ENCODE measurements around the gene TNRC18. TPM values are rescaled to one million over a fixed set of nuclear protein-coding genes. Genes with fewer than 3 reads are reported as not detected.

Gene TNRC18
- polyA plus RNA-seq, 1 donor from 2014 or later, result 23.6 TPM

- Histone ChIP-seq H3K27ac (ENCODE audit: low read length) (no peak overlapping the region), H3F3A (ENCODE audit: insufficient read depth, low read length, poor library complexity, severe bottlenecking) (no peaks in the 10 kb centered on the region), H4K20me1 (ENCODE audit: insufficient read depth) (no peaks in the 10 kb centered on the region), H3K4me3 (ENCODE audit: low read length) (no peak overlapping the region), H3K79me2 (replicated peaks; ENCODE audit: insufficient read depth, low read length) (peaks cover 22% of the 10 kb centered on the region), H3K4me2 (ENCODE audit: low read length) (no peak overlapping the region), H3K27me3 (ENCODE audit: insufficient read depth, low read depth, low read length) (no peaks in the 10 kb centered on the region), H3K9me3 (ENCODE audit: low read length) (no peaks in the 10 kb centered on the region), H3K9me2 (ENCODE audit: insufficient read depth, low read length) (no peaks in the 10 kb centered on the region), H3K36me3 (ENCODE audit: insufficient read depth, low read length) (no peaks in the 10 kb centered on the region), H2AFZ (ENCODE audit: low read depth, low read length) (no peak overlapping the region), H3K9ac (ENCODE audit: low read length) (no peak overlapping the region)
- TF ChIP-seq RAD21 (conservative IDR thresholded peaks at IDR 0.05), result no peak
- no peak for TF ChIP-seq EZH2 (IDR thresholded peaks at IDR 0.05; ENCODE audit: borderline replicate concordance, insufficient read depth, low read length, poor library complexity, severe bottlenecking)
- TF ChIP-seq MXI1 (conservative IDR thresholded peaks at IDR 0.05; ENCODE audit: poor library complexity, severe bottlenecking), result no peak
- TF ChIP-seq POLR2AphosphoS5 (IDR thresholded peaks at IDR 0.05), result no peak
- TF ChIP-seq TAF1 (IDR thresholded peaks at IDR 0.05; ENCODE audit: low read depth), result no peak
- no peak for TF ChIP-seq REST (IDR thresholded peaks at IDR 0.05; ENCODE audit: borderline replicate concordance)
- no peak for TF ChIP-seq SMC3 (conservative IDR thresholded peaks at IDR 0.05; ENCODE audit: poor library complexity)
- TF ChIP-seq CTCF (IDR thresholded peaks at IDR 0.05; ENCODE audit: poor library complexity, severe bottlenecking), result no peak
- no peak for TF ChIP-seq EP300 (conservative IDR thresholded peaks at IDR 0.05; ENCODE audit: poor library complexity, severe bottlenecking)
These were observed 91.1 kb downstream of the TNRC18 start for GRCh38 chr7:5332579-5332978.

- H3K9me3 ChIP-seq (ENCODE audit: low read length), result no peaks in the 10 kb centered on the region
- H3K9me2 ChIP-seq (ENCODE audit: insufficient read depth, low read length), result no peaks in the 10 kb centered on the region
- no peaks in the 10 kb centered on the region for H3K27me3 ChIP-seq (ENCODE audit: insufficient read depth, low read depth, low read length)
- H3K79me2 ChIP-seq (replicated peaks; ENCODE audit: insufficient read depth, low read length), result peaks cover 6% of the 10 kb centered on the region
- H3K4me2 ChIP-seq (ENCODE audit: low read length), result no peak overlapping the region
- no peak overlapping the region for H3K9ac ChIP-seq (ENCODE audit: low read length)
- no peaks in the 10 kb centered on the region for H4K20me1 ChIP-seq (ENCODE audit: insufficient read depth)
- no peaks in the 10 kb centered on the region for H3K36me3 ChIP-seq (ENCODE audit: insufficient read depth, low read length)
- no peaks in the 10 kb centered on the region for H3F3A ChIP-seq (ENCODE audit: insufficient read depth, low read length, poor library complexity, severe bottlenecking)
- no peak overlapping the region for H3K27ac ChIP-seq (ENCODE audit: low read length)
- H2AFZ ChIP-seq (ENCODE audit: low read depth, low read length), result no peak overlapping the region
- TF ChIP-seq TAF1 (IDR thresholded peaks at IDR 0.05; ENCODE audit: low read depth), result no peak
- no peak for TF ChIP-seq EZH2 (IDR thresholded peaks at IDR 0.05; ENCODE audit: borderline replicate concordance, insufficient read depth, low read length, poor library complexity, severe bottlenecking)
- no peak overlapping the region for H3K4me3 ChIP-seq (ENCODE audit: low read length)
These were observed 93.3 kb downstream of the TNRC18 start for GRCh38 chr7:5330288-5330687.

GRCh38 chr7:5324961-5325360 is 98.7 kb downstream of the TNRC18 start:
- no peak for TF ChIP-seq MXI1 (conservative IDR thresholded peaks at IDR 0.05; ENCODE audit: poor library complexity, severe bottlenecking)
- TF ChIP-seq EP300 (conservative IDR thresholded peaks at IDR 0.05; ENCODE audit: poor library complexity, severe bottlenecking), result no peak
- TF ChIP-seq CTCF (IDR thresholded peaks at IDR 0.05; ENCODE audit: poor library complexity, severe bottlenecking), result no peak
- no peak for TF ChIP-seq POLR2AphosphoS5 (IDR thresholded peaks at IDR 0.05)
- TF ChIP-seq REST (IDR thresholded peaks at IDR 0.05; ENCODE audit: borderline replicate concordance), result no peak
- TF ChIP-seq EZH2 (IDR thresholded peaks at IDR 0.05; ENCODE audit: borderline replicate concordance, insufficient read depth, low read length, poor library complexity, severe bottlenecking), result no peak
- no peak for TF ChIP-seq SMC3 (conservative IDR thresholded peaks at IDR 0.05; ENCODE audit: poor library complexity)
- no peak for TF ChIP-seq TAF1 (IDR thresholded peaks at IDR 0.05; ENCODE audit: low read depth)
- TF ChIP-seq RAD21 (conservative IDR thresholded peaks at IDR 0.05), result no peak
- H3K27ac ChIP-seq (ENCODE audit: low read length), result no peak overlapping the region
- H3K9me3 ChIP-seq (ENCODE audit: low read length), result no peaks in the 10 kb centered on the region
- no peak overlapping the region for H3K4me2 ChIP-seq (ENCODE audit: low read length)
- H3K36me3 ChIP-seq (ENCODE audit: insufficient read depth, low read length), result no peaks in the 10 kb centered on the region
- no peaks in the 10 kb centered on the region for H3K9me2 ChIP-seq (ENCODE audit: insufficient read depth, low read length)
- no peaks in the 10 kb centered on the region for H3K27me3 ChIP-seq (ENCODE audit: insufficient read depth, low read depth, low read length)
- no peaks in the 10 kb centered on the region for H3K79me2 ChIP-seq (replicated peaks; ENCODE audit: insufficient read depth, low read length)
- no peaks in the 10 kb centered on the region for H4K20me1 ChIP-seq (ENCODE audit: insufficient read depth)
- H3F3A ChIP-seq (ENCODE audit: insufficient read depth, low read length, poor library complexity, severe bottlenecking), result no peaks in the 10 kb centered on the region
- no peak overlapping the region for H2AFZ ChIP-seq (ENCODE audit: low read depth, low read length)
- H3K4me3 ChIP-seq (ENCODE audit: low read length), result no peak overlapping the region
- H3K9ac ChIP-seq (ENCODE audit: low read length), result no peak overlapping the region
